GM12875 (cell line): ENCODE data around the gene PAXX.
A peak's percentile ranks its signal among the peaks of the same experiment; 100 is the strongest.
"Not testable (repeated sequence)": the region's sequence is repeated elsewhere in the genome, so short reads cannot be mapped to it uniquely, and the experiment has no call there.

Source experiments
- H3K4me3 ChIP-seq: one replicate; pipeline ENCODE4 v1.5.1; 2011; ENCODE audit warnings: low read depth, low read length, control low read depth
- TF ChIP-seq, protein P1 (sequence below): IDR thresholded peaks from 2 replicates; pipeline ENCODE4 v1.5.1; 2011; ENCODE audit warnings: low read depth, mild to moderate bottlenecking, control low read depth, inconsistent platforms, low read length, moderate library complexity, borderline replicate concordance; ENCODE audit not compliant: insufficient read depth

Gene PAXX

GRCh38 chr9:137002646-137003041 is 10.4 kb downstream of the PAXX start:
- TF ChIP-seq, protein P1, sequence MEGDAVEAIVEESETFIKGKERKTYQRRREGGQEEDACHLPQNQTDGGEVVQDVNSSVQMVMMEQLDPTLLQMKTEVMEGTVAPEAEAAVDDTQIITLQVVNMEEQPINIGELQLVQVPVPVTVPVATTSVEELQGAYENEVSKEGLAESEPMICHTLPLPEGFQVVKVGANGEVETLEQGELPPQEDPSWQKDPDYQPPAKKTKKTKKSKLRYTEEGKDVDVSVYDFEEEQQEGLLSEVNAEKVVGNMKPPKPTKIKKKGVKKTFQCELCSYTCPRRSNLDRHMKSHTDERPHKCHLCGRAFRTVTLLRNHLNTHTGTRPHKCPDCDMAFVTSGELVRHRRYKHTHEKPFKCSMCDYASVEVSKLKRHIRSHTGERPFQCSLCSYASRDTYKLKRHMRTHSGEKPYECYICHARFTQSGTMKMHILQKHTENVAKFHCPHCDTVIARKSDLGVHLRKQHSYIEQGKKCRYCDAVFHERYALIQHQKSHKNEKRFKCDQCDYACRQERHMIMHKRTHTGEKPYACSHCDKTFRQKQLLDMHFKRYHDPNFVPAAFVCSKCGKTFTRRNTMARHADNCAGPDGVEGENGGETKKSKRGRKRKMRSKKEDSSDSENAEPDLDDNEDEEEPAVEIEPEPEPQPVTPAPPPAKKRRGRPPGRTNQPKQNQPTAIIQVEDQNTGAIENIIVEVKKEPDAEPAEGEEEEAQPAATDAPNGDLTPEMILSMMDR, result no peak
- no peak overlapping the region for H3K4me3 ChIP-seq

DNA sequence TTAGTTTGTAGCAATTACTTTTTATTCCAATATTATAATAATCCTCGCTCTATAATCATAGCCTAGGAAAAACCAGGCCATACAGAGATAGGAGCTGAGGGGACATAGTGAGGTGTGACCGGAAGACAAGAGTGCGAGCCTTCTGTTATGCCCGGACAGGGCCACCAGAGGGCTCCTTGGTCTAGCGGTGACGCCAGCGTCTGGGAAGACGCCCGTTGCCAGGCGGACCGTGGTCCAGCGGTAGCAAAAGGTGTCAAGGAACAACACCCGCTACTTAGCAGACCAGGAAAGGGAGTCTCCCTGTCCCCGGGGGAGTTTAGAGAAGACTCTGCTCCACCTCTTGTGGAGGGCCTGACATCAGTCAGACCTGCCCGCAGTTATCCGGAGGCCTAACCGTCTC is 12.1 kb downstream of the PAXX start:
- H3K4me3 ChIP-seq, result not testable (repeated sequence)
- TF ChIP-seq, protein P1, result 0 out of 2 replicates have a peak, but pooled peaks have one; percentile 24

DNA sequence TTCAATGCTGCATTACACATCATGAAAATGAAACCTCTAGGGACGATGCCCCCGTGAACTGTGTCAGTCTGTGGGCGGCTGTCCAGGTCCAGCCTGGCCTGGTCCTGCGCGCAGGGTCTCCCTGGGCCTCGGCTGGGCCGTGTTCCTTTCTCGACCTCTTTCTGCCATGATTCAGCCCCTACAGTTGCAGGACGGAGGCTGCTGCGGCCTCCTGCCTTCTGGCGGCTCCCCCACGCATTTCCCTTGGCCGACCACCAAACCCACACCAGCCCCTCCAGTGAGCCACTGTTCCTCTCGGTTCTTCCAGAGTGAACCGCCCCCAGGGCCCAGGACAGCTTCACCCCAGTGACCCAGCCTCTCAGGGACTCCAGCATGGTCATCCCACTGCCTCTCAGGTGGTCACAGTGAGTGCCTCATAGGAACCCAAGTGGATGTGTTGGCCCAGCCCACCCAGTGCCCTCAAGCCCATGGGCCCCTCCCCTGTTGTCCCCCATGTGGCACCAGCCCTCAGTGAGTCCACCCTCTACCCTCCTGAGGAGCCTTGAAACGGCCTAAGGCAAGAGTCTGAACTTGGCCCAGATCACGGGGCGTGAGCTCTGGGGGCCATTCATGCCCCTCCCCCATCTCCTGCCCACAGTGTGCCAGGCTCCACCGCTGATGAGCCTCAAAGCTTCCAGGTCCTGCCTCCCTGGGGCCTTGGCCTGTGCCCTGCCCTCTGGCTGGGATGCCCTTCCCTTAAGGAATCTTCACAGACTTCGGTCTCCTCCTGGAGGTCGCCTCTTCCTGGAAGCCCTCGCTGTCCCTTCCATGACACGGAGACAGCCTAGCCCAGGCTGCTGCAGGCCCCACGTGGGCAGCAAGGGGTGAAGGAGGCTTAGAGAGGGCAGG is 14.1 kb downstream of the PAXX start:
- TF ChIP-seq, protein P1, result no peak
- H3K4me3 ChIP-seq, result no peak overlapping the region

- no peak overlapping the region for H3K4me3 ChIP-seq
- TF ChIP-seq, protein P1, result no peak
Observed at GRCh38 chr9:137007108-137007815, 15.0 kb downstream of the PAXX start.

DNA sequence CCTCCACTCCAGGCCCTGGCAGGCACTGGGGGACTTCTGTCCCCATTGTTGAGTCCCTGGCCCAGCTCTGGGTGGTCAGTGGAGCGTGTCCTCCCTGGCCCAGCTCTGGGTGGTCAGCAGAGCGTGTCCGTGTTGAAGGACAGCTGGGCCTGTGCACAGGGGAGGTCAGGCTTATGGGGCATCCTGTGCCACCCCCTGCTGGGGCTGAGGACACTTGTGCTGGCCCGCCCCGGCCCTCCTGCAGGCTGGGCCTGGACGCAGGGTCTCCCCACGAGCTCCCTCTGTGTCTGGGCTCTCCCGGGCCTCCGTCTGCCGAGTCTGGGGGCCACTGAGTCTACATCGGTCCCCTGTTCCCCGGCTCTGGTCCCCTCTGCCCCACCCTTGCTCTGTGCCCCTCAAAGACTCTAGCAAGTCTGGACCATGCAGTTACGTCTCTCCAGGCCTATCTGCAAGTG is 15.6 kb downstream of the PAXX start:
- no peak overlapping the region for H3K4me3 ChIP-seq
- TF ChIP-seq, protein P1, result no peak

DNA sequence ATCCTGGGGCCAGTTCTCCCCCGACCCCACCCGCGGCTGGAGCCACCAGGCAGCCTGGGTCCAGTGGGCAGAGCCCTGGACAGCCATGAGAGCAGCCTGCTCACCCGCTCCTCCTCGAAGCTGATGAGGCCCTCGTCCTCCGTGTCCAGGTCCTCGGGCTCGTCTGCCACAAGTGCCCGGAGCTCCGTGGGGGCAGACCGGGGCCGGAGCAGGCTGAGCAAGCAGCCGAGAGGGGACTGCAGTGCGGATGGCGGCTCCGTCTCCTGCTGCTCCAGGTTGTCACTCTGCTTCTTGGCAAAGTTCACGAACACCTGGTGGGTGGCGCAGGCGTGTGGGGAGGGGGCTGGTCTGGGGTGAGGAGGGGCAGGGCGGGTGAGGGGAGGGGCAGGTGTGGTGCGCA is 16.1 kb downstream of the PAXX start:
- TF ChIP-seq, protein P1, result no peak
- no peak overlapping the region for H3K4me3 ChIP-seq
